GM12892 (cell line): Measurements from ENCODE around the gene EPN3.

Experiments
- POLR2AphosphoS5 ChIP-seq: IDR thresholded peaks from 2 replicates; pipeline ENCODE4 v1.6.1; 2011; ENCODE audit warnings: low read depth, low read length, control low read depth
- TAF1 ChIP-seq: IDR thresholded peaks from 2 replicates; pipeline ENCODE4 v1.6.1; 2011; ENCODE audit warnings: low read depth, mild to moderate bottlenecking, control low read depth, low read length, borderline replicate concordance

- TF ChIP-seq POLR2AphosphoS5 (no peak), TAF1 (no peak)
Observed at GRCh38 chr17:50513495-50513894, 19.0 kb upstream of the EPN3 start.
